ENCODE results near the gene C2.

DNA sequence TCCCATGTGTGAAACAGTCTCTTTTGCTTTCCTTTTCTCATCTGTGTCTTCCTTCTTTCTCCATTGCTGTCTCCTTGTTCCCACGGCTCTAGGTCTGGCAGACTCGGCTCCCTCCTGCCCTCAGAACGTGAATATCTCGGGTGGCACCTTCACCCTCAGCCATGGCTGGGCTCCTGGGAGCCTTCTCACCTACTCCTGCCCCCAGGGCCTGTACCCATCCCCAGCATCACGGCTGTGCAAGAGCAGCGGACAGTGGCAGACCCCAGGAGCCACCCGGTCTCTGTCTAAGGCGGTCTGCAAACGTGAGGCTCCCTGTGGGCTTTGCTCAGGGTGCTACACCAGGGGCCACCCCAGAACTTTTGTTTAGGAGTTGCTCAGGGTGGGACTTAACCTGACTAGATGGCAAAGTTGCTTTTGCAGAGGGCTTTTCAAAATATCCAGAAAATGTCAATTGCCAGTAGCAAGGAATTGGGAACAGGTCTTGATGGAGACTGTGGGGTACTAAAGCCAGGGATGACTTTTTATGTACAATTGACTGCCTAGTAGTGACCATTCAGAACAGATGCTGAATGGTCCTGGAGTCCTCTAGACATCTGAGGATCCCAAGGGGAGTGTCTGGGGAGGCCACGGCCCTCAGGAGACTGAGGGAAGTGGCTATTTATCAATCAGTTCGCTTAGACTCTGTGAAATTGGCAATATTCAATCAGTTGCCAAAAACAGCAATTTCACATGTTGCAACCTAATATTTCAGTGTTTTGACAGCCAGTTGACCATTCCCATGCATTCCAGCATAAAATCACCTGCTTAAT is 550 bp downstream of the C2 start:
- TF ChIP-seq, protein P1, sequence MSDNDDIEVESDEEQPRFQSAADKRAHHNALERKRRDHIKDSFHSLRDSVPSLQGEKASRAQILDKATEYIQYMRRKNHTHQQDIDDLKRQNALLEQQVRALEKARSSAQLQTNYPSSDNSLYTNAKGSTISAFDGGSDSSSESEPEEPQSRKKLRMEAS (CRISPR knock-in tag; IDR thresholded peaks at IDR 0.05), result no peak
- TF ChIP-seq, protein P2, sequence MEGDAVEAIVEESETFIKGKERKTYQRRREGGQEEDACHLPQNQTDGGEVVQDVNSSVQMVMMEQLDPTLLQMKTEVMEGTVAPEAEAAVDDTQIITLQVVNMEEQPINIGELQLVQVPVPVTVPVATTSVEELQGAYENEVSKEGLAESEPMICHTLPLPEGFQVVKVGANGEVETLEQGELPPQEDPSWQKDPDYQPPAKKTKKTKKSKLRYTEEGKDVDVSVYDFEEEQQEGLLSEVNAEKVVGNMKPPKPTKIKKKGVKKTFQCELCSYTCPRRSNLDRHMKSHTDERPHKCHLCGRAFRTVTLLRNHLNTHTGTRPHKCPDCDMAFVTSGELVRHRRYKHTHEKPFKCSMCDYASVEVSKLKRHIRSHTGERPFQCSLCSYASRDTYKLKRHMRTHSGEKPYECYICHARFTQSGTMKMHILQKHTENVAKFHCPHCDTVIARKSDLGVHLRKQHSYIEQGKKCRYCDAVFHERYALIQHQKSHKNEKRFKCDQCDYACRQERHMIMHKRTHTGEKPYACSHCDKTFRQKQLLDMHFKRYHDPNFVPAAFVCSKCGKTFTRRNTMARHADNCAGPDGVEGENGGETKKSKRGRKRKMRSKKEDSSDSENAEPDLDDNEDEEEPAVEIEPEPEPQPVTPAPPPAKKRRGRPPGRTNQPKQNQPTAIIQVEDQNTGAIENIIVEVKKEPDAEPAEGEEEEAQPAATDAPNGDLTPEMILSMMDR (IDR thresholded peaks at IDR 0.05), result no peak
- TF ChIP-seq FOXP1 (CRISPR knock-in tag; IDR thresholded peaks at IDR 0.05; ENCODE audit: borderline replicate concordance) (no peak), ATF2 (CRISPR knock-in tag; IDR thresholded peaks at IDR 0.05; ENCODE audit: borderline replicate concordance, low read depth) (no peak), FOXP4 (CRISPR knock-in tag; IDR thresholded peaks at IDR 0.05) (no peak), ELF4 (CRISPR knock-in tag; IDR thresholded peaks at IDR 0.05; ENCODE audit: low read depth) (no peak), ATF1 (CRISPR knock-in tag; IDR thresholded peaks at IDR 0.05) (no peak), SP1 (CRISPR knock-in tag; conservative IDR thresholded peaks at IDR 0.05) (no peak), ZNF263 (CRISPR knock-in tag; IDR thresholded peaks at IDR 0.05; ENCODE audit: low read depth) (no peak)
- TF ChIP-seq, protein P3, sequence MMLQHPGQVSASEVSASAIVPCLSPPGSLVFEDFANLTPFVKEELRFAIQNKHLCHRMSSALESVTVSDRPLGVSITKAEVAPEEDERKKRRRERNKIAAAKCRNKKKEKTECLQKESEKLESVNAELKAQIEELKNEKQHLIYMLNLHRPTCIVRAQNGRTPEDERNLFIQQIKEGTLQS (CRISPR knock-in tag; conservative IDR thresholded peaks at IDR 0.05), result no peak
